Mammary epithelial cell (primary cell): ENCODE data around the gene AGR2.

Experiments used
- CTCF ChIP-seq, 2 donors: IDR thresholded peaks in 1 of 2; conservative IDR thresholded peaks in 1 of 2; 2 replicates each; pipeline ENCODE4 v1.5.1; 2011 to 2012; ENCODE audit warnings: inconsistent platforms in 2 of 2, low read length in 2 of 2, mild to moderate bottlenecking in 2 of 2, control low read depth in 1 of 2, low read depth in 1 of 2; ENCODE audit not compliant: insufficient read depth in 1 of 2; ENCODE audit errors: extremely low read depth in 1 of 2
- EZH2 ChIP-seq: IDR thresholded peaks from 2 replicates; pipeline ENCODE4 v1.6.1; 2012; ENCODE audit warnings: low read length, inconsistent platforms, borderline replicate concordance

- TF ChIP-seq CTCF (conservative IDR thresholded peaks at IDR 0.05 in 1 of 2, IDR thresholded peaks at IDR 0.05 in 1 of 2; ENCODE audit: extremely low read depth in 1 of 2, insufficient read depth in 1 of 2, low read depth in 1 of 2, low read length in 2 of 2) = no peak
- TF ChIP-seq EZH2 = no peak
Measured at GRCh38 chr7:16851829-16852228, 47.0 kb upstream of the AGR2 start.
